HG03103 (cell line): ENCODE measurements around the gene EFNA4.

ENCODE experiments used
- ATAC-seq: cut with Tn5 transposase; IDR thresholded peaks from one replicate; pipeline ENCODE4 v1.9.1; 2021; ENCODE audit warnings: low read depth; ENCODE audit not compliant: unreplicated experiment

Gene EFNA4

GRCh38 chr1:155032886-155033285 lies 30.7 kb upstream of the EFNA4 start:
- ATAC-seq: no peak

- no peak for ATAC-seq
Measured at GRCh38 chr1:155033524-155033923, 30.0 kb upstream of the EFNA4 start, which contains the start of the genes DCST1 and DCST2. TSS of gene DCST1 (plus strand) at chr1:155033824. CDS start at chr1:155034037, 213 bp downstream. TSS of gene DCST2 (minus strand) at chr1:155033781. CDS start at chr1:155033701, 80 bp downstream.

GRCh38 chr1:155034318-155035208 lies 29.0 kb upstream of the EFNA4 start:
- no peak for ATAC-seq

GRCh38 chr1:155035936-155036335 lies 27.6 kb upstream of the EFNA4 start:
- ATAC-seq: no peak

- ATAC-seq: no peak
Measured at GRCh38 chr1:155037043-155037442, 26.5 kb upstream of the EFNA4 start.

GRCh38 chr1:155037851-155038441 lies 25.6 kb upstream of the EFNA4 start:
- ATAC-seq: no peak

GRCh38 chr1:155038602-155039307 lies 24.8 kb upstream of the EFNA4 start:
- no peak for ATAC-seq

GRCh38 chr1:155039308-155039669 lies 24.3 kb upstream of the EFNA4 start:
- ATAC-seq: no peak

GRCh38 chr1:155040358-155041093 lies 23.0 kb upstream of the EFNA4 start:
- no peak for ATAC-seq

GRCh38 chr1:155042789-155043188 lies 20.8 kb upstream of the EFNA4 start:
- ATAC-seq: no peak

- no peak for ATAC-seq
Measured at GRCh38 chr1:155043301-155043702, 20.2 kb upstream of the EFNA4 start.

- ATAC-seq: no peak
Measured at GRCh38 chr1:155043793-155044192, 19.7 kb upstream of the EFNA4 start.

GRCh38 chr1:155044365-155044764 lies 19.2 kb upstream of the EFNA4 start:
- ATAC-seq: no peak

- ATAC-seq: no peak
Measured at GRCh38 chr1:155044812-155045657, 18.5 kb upstream of the EFNA4 start.

- ATAC-seq: no peak
Measured at GRCh38 chr1:155048449-155049334, 14.8 kb upstream of the EFNA4 start.

GRCh38 chr1:155049651-155050559 lies 13.6 kb upstream of the EFNA4 start:
- no peak for ATAC-seq

- no peak for ATAC-seq
Measured at GRCh38 chr1:155050560-155051341, 12.8 kb upstream of the EFNA4 start, which contains the start of gene ADAM15. TSS of gene ADAM15 (plus strand) at chr1:155051316. CDS start at chr1:155051387, 71 bp downstream.
